ENCODE results near the gene MYL5.
"Not testable (repeated sequence)": the region's sequence is repeated elsewhere in the genome, so short reads cannot be mapped to it uniquely, and the experiment has no call there.

The MYL5 gene

DNA sequence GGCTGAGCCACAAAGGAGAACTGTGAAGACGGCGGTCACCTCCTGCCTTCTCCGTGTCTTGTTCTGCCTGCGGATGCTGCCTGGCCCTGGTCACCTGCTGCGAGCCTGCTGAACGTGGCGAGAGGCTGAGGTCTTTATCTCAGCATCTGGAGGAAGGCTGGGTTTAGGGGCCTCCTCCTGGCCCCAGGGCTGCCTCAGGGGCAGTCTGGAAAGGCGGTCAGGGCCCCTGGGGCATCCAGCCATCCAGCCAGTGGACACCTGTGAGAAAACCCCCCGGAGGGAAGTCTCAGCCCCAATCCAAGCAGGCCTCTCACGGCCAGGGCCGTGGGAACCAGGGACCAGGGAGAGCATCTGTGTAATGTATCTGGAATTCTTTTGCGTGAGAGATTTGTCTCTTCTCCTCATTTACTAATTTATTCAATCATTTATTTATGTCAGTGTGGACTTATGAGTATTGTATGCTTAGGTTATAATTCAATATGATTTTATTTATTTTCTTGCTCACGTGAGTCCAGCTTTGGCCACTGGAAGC, 37.6 kb upstream of the MYL5 start:
- no peak for DNase-seq (ENCODE audit: low spot score)

DNA sequence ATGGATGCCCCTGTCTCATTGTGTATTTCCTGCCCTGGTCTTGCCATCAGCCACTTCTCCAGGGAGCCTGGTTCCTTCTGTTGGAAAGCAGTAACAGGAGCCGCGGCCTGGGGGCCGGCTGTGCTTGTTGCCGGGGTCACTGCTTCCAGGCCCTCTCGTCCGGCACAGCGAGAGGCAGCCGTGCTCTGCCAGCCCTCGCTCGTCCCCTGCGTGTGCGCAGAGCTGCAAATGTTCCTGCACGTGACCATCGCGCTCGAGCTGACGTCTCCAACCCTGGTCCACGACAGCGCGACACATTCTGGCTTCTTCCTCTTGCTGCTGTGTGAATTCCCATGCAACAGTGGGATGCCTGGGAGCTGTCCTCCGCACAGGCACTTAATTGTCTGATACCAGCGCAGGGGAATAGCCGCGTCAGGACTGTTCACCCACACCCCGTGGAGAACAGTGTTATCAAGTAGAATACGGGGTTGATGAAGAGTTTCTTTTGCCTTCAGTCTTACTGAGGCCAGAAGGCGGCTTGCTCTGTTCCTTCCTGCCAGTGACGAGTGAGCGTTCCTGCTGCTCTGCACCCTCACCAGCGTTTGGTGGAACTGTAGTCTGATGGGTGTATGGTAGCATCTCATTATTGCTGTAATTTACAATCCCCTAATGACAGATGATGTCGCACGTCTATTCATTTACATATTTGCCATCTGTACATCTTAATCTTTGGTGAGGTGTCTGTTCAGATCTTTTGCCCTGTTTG, 36.6 kb upstream of the MYL5 start:
- no peak for DNase-seq (ENCODE audit: low spot score)

DNA sequence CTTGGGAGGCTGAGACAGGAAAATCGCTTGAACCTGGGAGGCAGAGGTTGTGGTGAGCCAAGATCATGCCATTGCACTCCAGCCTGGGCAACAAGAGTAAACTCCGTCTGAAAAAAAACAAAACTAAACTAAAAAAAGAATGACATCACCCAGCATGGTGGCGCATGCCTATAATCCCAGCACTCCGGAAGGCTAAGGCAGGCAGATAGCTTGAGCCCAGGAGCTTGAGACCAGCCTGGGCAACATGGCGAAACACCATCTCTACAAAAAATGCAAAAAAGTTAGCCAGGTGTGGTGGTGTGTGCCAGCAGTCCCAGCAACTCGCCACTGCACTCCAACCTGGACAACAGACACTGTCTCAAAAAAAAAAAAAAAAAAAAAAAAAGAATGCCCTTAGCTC, 32.0 kb upstream of the MYL5 start:
- not testable (repeated sequence) for DNase-seq (ENCODE audit: low spot score)

DNA sequence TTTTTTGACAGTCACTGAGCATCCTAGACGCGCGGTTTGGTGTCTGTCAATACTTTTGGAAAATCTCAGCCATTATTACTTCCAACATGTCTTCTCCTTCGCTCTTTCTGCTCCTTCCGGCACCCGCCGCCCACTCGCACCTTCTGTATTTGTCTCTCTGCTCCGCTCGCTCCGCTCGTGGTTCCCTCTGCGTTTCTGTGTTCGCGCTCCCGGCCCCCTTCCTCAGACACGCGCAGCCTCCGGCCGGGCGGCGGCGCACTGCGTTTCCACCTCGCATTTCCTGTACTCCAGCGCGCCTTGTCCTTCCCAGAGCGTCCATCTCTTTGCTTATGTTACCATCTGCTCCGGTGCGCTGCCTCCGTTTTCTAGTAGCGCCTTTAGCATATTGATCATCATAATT, 27.9 kb upstream of the MYL5 start:
- no peak for DNase-seq (ENCODE audit: low spot score)

DNA sequence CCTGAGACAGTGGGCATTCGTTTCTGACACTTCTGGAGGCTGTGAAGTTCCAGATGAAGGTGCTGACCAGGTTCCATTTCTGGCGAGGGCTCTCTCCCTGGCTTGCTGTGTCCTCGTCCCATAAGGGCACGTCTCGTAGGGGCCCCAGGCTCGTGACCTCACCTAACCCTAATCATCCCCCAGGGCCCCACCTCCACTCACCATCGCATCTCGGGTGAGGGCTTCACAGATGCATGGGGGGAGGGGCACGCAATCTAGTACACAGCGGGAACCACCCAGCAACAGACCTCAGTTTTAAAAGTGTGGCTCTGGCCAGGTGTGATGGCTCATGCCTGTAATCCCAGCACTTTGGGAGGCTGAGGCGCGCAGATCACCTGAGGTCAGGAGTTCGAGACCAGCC, 26.9 kb upstream of the MYL5 start:
- no peak for DNase-seq (ENCODE audit: low spot score)

DNA sequence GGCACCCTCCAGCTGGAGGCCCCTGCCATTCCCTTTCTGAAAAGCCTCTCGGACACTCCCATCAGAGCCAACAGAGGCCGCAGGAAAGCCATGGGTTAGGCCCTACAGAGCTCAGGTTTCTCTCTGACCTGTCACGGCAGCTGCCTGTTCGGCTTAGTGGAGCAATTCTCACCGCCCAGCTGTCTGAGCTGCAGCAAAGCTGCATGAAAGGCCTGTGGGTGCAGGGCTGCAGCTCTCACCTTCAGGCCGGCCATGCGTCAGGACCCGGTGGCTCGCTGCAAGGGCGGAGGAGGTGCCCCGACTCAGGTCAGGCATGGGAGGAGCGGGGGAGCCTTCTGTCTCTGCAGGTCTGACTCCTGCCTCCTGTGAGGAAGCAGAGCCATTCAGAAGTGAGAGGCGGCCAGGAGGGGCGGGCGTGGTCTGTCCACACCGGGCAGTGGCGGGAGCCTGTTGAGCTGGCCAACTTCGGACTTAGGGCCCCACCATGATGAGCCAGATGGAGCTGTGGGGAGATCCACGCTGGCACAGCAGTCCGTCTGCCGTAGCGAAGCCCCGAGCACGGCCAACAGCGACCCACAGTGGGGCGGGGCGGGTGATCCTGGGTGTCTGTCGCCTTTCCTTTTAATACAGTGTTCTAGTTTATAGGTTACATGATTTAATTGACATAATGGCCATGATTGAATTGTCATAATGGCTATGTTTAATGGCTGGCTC, 25.6 kb upstream of the MYL5 start:
- no peak for DNase-seq (ENCODE audit: low spot score)

DNA sequence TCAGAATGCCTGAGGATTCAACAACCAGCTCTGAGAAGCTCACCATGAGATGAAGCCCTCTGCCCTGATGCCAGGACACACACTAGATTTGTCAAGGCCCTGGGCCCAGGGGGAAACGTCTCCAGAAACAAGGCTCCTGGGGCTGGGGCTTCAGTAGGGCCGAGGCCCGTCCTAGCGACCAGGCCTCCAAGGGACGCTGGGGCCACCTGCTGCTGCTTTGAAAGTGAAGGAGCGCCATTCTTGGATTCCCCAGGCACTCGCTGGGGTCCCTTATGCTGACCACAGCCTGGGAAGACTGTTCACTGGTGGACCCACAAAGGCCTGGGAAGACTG, 25.1 kb upstream of the MYL5 start:
- DNase-seq (ENCODE audit: low spot score) = no peak

DNA sequence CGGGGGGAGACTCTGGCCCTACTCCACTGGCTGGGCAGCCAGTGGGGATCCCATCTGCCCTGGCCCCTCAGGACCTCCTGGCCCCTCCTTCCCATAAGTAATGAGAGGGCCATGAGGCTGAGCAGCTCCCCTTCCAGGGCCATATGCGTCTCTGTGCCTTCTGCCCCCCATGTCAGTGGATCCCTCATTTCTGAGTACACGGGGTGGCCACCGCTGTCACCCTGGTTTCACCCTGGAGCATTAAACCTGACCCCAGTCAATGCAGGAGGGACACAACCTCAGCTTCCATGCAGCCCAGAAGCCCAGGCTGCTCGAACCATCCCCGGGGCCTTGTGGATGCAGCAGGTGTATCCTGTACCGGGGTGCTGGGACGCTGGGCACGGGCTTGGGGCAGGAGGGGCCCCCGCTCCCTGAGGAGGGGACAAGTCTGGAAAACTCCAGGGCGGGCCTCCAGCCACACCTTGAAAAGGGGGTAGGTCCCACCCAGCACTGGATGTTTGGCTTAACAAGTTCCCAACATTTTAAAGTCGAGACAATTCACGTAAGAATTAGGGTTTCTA, 24.5 kb upstream of the MYL5 start:
- no peak for DNase-seq (ENCODE audit: low spot score)

DNA sequence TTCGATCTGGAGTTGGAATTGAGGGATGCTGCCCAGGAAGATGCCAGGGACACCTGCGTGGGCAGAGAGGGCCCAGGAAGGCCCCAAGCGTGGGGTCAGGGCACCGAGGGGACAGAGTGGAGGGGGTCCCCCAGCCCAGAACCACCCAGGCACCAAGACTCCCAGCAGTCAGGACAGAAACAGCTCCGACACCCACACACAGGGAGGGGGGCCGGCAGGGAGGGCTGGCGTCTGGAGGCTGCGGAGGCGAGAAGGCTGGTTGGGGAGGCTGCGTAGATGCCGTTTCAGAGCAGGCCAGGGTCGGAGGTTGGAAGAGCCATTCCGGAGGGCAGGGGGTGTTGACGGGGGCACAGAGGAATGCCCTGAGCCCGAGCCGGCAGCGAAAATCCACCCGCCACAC, 23.9 kb upstream of the MYL5 start:
- DNase-seq (ENCODE audit: low spot score) = no peak

DNA sequence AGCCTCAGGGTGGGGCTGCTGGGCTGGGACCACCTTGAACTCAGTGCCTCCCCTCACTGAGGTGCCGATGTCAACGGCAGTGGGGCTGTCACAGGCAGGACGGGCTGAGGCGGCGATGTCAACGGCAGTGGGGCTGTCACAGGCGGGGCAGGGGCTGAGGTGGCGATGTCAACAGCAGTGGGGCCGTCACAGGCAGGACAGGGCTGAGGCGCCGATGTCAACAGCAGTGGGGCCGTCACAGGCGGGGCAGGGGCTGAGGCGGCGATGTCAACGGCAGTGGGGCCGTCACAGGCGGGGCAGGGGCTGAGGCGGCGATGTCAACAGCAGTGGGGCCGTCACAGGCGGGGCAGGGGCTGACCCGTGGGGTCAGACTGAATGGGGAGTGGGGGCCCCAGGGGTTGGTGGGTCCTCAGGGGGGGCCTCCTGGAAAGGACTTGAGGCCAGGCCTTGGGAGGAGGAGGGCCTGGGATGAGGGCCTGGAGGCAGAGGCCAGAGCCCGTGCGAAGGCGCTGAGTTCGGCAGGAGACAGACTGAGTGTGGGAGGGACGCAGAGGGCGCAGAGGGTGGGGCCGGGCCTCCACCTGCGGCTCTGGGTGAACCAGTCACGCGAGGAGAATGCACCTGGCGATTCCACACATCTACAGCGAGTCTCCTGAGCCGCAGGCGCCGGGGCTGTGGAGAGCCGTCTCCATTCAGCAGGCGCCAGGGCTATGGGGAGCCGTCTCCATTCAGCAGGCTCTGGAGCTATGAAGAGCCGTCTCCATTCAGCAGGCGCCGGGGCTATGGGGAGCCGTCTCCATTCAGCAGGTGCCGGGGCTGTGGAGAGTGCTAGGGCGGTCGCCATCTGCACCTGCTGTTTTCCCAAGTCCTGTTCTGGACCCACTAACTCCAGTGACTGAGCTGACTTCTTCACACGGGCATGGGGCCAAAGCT, 23.1 kb upstream of the MYL5 start:
- DNase-seq (ENCODE audit: low spot score) = no peak

DNA sequence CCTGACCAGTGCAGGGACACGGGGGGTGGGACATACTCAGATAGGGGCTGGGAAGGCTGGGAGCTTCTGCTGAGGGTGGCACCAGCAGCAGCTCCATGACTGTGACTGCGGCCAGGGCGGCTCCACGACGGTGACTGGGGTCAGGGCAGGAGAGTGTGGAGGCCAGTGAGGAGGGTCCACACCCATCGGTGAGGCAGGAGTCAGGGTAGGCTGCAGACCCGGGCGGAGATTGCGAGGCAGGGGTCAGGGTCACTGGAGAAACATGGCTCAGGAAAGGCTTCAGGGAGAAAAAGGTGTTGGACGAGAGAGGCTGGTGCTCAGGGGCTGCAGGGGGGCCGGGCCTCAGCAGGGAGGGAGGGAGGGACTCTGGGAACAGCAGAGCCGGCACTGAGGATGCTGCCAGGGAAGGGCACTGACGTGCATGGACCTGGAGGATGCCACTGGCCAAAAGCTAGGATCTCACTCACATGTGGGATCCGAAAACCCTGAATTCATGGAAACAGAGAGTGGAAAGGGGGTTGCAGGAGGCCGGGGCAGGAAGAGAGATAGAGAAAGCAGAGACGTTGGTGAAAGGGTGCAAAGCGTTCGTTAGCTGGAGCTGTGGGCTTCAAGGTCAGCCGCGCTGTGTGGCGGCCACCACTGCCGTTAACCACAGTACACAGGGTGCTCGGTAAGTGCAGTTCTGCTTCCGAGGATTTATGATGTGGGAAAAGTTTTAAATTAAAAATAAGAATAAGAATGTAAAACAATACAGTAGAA, 22.3 kb upstream of the MYL5 start:
- DNase-seq (ENCODE audit: low spot score) = no peak

DNA sequence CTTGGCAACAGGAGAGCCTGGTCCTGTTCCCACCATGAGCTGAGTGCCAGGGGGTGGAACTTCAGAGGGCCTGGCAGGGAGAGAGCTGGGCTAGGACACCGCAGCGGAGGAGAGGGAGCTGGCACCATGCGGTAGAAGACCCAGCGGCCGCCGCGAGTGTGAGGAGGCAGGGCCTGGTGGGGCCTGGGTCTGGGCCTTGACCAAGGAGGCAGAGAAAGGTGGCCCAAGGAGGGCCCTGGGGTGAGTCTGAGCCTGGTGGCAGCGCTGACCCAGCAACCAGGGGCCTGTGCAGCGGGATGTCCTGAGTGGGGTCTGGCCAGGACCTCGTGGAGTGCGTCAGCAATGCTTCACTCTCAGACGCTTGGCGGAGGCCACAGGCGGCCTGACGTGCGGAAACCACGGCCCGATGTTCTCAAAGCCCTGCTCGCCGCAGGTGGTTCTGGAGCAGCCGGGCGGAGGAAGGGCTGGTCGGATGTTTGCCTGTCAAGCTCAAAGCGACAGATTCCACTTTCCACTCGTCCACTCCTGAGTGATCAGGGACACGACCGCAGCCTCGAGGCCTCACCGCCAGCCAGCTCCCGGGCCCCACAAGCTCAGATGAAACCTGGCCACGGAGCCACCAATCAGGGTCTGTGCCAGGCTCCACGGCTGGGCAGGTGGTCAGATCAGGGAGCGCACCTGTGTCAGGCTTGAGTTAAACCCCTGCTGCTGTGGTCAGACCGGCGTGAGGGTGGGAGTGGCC, 21.1 kb upstream of the MYL5 start:
- DNase-seq (ENCODE audit: low spot score) = no peak

DNA sequence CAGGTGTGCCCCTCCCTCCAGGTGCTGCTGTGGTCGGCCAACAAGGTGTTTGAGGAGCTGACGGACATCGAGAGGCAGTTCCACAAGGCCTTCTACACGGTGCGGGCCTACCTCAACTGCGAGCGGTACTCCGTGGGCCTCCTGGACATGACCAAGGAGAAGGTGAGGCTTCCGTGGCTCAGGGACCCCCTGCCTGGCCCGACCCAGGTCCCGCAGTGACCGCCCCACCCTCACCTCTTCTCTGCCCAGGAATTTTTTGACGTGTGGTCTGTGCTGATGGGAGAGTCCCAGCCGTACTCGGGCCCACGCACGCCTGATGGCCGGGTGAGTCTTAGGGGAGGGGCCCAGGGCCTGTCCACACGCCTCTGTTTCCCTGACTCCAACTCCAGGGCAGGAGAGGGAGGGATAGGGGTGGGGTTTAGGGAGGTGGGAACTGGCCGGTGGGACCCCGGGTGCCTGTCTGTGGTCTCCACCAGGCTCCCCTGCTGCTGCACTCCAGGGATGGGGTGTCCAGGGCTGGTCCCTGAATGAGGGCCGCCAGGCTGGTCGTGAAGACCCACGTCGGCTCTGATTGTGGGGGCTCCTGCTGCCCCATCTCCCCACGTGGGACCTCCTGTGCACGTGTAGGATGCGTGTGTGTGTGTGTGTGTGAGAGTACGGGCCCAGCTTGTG, 20.4 kb upstream of the MYL5 start:
- no peak for DNase-seq (ENCODE audit: low spot score)

DNA sequence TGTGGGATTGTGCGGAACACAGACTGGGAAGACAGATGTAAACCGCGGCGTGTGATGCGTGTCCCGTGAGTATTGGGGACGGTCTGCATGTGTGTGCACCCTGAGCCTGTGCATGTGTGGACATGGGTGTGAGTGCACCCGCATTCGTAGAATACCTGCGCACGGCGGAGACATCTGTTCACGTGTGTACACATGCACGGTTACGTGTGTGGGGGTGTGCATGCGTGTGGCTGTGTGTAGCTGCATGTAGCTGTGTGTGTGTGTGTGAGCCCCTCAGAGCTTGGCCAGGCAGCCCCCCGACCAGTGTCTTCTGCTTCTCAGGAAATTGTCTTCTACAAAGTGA, 19.9 kb upstream of the MYL5 start:
- no peak for DNase-seq (ENCODE audit: low spot score)

DNA sequence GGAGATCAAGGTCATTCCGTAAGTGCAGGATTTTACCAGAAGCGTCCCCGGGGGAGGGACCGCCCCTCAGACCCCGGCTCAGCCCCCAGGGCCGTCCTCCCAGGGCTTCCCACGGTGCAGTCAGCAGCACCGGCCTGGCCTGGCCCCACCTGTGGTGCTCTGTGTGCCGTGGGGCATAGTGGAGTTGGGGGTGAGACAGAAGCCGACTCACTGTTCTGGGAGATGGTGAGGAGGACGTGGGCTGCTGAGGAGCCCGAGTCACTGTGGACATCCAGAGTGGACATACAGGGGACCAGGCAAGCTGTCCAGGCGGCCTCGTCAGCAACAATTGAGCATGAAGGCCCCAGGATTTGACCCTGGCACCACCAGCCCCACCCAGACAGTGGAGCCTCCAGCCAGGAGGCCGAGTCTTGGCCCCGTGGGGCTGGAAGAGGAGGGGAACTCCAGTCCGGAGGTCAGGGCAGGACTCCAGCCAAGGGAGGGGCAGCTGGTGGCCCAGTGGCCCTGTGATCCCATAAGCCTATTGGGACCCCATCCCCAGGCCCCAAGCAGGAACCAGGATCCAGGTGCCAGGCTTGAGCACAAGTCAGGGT, 19.4 kb upstream of the MYL5 start:
- no peak for DNase-seq (ENCODE audit: low spot score)

DNA sequence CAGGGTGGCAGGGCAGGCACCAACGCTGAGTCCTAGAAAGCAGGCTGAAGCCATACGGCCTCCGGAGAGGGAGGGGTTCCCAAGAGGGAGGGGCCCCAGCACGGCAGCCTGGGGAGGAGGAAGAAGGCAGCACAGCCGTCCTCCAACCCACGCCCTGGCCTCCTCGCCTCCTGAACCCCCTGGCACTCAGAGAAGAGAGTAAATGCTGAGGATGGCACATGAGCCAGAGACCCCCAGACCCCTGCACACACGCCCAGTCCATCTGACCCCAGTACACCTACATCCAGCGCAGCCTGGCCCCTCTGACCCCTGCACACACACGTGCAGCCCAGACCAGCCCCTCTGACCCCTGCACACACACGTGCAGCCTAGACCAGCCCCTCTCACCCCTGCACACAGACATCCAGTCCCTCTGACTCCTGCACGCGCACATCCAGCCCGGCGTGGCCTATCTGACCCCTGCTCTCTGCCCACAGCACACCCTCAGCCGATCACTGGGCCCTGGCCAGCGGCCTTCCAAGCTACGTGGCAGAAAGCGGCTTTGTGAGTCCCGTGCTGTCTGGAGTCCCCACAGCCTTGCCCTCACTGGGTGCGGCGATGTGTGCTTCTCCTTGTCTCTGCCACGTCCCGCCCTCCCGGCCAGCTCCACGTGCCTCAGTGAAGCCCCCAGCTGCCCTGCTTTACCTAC, 18.7 kb upstream of the MYL5 start:
- DNase-seq (ENCODE audit: low spot score) = no peak

DNA sequence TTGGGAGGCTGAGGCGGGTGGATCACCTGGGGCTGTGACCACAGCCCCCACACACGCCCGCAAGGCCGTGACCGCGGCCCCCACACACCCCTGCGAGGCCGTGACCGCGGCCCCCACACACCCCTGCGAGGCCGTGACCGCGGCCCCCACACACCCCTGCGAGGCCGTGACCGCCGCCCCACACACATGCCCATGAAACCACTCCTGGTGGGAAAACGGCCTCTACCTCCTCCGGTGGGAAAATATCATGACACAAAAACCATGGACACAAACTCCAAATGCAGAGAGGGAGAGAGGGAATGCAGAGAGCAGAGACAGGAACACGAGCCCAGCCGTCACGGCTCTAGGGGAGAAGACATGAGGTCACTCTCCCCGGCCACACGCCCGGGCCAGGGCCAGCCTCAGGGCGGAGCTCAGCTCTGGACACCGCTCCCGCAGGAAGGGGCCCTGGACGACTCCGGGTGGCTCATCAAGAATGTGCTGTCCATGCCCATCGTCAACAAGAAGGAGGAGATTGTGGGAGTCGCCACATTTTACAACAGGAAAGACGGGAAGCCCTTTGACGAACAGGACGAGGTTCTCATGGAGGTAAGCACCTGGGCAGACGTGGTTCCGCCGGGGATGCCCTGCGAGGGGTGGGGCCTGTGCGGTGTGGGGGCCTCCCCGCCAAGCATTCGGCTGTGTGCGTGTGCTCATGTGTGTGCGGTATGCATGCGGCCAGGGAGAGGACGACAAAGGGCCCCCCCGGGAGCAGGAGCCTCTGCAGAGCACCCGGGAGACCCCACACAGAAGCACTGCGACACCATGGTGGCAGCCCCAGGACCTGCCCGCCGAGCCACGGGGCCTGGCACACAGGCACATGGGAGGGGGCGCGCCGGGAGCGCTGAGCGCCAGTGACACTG, 17.7 kb upstream of the MYL5 start:
- DNase-seq (ENCODE audit: low spot score) = no peak

DNA sequence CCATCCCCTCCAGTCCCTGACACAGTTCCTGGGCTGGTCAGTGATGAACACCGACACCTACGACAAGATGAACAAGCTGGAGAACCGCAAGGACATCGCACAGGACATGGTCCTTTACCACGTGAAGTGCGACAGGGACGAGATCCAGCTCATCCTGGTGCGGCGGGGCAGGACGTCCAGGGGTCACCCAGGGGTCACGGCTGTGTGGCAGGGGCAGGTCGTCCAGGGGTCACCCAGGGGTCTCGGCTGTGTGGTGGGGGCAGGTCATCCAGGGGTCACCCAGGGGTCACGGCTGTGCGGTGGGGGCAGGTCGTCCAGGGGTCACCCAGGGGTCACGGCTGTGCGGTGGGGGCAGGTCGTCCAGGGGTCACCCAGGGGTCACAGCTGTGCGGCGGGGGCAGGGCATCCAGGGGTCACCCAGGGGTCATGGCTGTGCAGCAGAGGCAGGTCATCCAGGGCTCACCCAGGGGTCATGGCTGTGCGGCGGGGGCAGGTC, 17.0 kb upstream of the MYL5 start:
- no peak for DNase-seq (ENCODE audit: low spot score)
